AG04450 (cell line): Measurements from ENCODE around the gene FPGS. TPM values are rescaled to one million over a fixed set of nuclear protein-coding genes. Genes with fewer than 3 reads are reported as not detected.

Source experiments
- CTCF ChIA-PET: fragments of 300-600, 350-600 bp; formaldehyde crosslinking; extraction: SDS; loops from one replicate; lab custom pipeline; 2022; ENCODE audit warnings: antibody characterized with exemption, inconsistent platforms; lab: Charles Lee
- POLR2A ChIA-PET: fragments of 350-600 bp; formaldehyde crosslinking; extraction: SDS; loops from one replicate; lab custom pipeline; 2021; ENCODE audit warnings: antibody characterized with exemption, inconsistent platforms; lab: Yijun Ruan, JAX
- DNase-seq: peaks from one replicate; pipeline ENCODE4 v3.0.0-alpha.2; 2011; ENCODE audit warnings: low read depth, low spot score
- H3K27ac ChIP-seq: one replicate; pipeline ENCODE4 v1.5.1; 2012; ENCODE audit warnings: low read depth, low read length, control low read depth
- H3K27me3 ChIP-seq: one replicate; pipeline ENCODE4 v1.6.0; 2012; ENCODE audit warnings: low read length; ENCODE audit not compliant: control insufficient read depth, insufficient read depth
- H3K4me3 ChIP-seq: 2 replicates; pipeline ENCODE4 v1.5.1; 2011; ENCODE audit warnings: mild to moderate bottlenecking, low read depth, low read length, control low read depth
- H3K9me3 ChIP-seq: 2 replicates; pipeline ENCODE4 v1.5.1; 2012; ENCODE audit warnings: low read length; ENCODE audit not compliant: control insufficient read depth, insufficient read depth
- polyA plus RNA-seq: library from polyadenylated mRNA; depleted of rRNA; stranded (reverse); fragments of >200 nt; gene quantifications from 2 replicates; pipeline ENCODE4 v1.2.3, GENCODE V29; 2011
- TF ChIP-seq, protein P1 (sequence below): IDR thresholded peaks from 2 replicates; pipeline ENCODE4 v1.5.1; 2011; ENCODE audit warnings: low read depth, low read length, control low read depth, inconsistent platforms

Gene FPGS
- polyA plus RNA-seq, 1 experiment, result 24.8 TPM

DNA sequence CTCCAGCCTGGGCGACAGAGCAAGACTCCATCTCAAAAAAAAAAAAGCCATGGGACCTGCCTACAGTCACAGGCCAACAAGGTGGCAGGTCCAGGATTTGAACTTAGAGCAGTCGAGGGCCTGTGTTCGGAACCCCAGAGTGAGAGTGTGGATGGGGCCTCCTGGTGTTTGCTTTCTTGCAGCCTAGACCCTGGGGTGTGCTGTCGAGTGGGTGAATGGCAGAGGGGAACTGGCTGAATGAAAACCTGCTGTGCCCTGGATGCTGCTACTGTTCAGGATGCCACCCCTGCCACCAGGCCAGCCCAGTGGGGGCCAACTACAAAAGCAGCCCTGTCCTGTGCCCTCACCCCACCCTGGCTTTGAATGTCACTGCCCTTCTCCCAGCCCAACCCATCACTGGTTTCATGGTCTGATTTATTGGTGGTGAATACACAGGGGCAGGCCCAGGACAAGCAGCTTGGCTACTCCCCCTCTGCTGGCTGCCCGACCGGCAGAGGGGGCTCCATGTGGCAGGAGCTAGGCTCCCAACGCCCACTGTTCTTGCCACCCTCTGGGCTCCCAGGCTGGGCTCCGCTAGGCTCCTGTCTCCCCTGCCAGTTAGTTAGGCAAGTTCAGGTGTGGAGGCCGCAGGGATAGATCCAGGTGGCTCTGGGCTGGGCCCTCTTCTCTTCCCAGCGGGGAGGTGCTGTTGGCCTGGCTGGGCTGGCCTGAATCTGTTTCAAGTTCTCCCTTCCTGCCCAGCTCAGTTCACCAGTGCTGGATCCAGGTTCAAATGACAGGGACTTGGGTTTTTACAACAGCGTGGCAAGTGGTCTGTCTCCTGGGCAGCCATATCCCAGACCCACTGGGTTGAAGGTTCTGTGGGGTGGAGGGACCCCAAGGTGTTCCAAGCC is 12.2 kb downstream of the FPGS start:
- no peaks in the 10 kb centered on the region; the same call in 1 of the 2 replicates for H3K9me3 ChIP-seq
- POLR2A ChIA-PET, result interaction anchor here (0.8 kb wide), 1 partner anchor 32 kb away, joined by 3 read pairs; no protein-coding TSS in a partner anchor
- CTCF ChIA-PET, result no interaction called here
- H3K4me3 ChIP-seq, result no peak overlapping the region
- TF ChIP-seq, protein P1, sequence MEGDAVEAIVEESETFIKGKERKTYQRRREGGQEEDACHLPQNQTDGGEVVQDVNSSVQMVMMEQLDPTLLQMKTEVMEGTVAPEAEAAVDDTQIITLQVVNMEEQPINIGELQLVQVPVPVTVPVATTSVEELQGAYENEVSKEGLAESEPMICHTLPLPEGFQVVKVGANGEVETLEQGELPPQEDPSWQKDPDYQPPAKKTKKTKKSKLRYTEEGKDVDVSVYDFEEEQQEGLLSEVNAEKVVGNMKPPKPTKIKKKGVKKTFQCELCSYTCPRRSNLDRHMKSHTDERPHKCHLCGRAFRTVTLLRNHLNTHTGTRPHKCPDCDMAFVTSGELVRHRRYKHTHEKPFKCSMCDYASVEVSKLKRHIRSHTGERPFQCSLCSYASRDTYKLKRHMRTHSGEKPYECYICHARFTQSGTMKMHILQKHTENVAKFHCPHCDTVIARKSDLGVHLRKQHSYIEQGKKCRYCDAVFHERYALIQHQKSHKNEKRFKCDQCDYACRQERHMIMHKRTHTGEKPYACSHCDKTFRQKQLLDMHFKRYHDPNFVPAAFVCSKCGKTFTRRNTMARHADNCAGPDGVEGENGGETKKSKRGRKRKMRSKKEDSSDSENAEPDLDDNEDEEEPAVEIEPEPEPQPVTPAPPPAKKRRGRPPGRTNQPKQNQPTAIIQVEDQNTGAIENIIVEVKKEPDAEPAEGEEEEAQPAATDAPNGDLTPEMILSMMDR, result no peak
- DNase-seq, result no peak
- H3K27me3 ChIP-seq, result no peaks in the 10 kb centered on the region
- no peak overlapping the region for H3K27ac ChIP-seq

DNA sequence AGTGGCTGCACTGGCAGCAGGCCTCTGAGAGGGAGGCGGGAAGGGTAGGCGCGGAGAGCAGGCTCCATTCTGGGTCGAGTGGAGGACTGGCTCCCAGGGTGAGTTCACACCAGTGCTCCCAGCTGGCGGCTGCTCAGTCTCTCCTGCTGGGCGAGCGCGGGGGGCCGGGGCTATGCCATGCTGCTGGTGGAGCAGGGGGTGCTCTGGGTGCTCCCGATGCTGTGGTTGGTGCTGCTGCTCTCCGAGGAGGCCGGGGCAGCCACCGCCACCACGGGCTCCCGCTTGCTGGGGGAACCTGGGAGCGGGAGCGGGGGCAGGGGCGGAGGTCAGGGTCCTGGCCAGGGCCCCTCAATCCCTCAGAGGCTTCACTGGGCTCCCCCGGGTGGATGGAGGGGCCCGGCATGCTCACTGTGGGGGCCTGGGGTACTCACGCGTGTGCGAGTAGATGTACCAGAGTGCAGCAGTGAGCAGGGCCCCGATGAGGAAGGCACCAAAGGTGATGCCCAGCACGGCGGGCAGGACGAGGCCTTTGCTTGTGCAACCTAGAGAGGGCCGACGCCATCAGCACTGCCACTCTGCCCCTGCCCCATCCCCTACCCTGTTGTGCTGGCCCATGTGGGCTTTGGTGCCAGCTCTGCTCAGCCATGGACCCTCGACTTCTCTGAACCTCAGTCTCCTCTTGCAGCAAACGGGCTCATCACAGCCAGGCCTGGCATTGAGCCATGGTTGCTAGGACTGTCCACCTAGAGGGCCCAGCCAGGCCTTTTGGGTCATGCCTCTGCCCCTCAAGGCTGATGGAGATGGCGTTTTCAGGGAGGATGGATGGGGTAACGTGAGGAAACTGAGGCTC is 13.1 kb downstream of the FPGS start:
- ChIA-PET POLR2A (interaction anchor here (0.8 kb wide), 1 partner anchor 31 kb away, joined by 3 read pairs; no protein-coding TSS in a partner anchor), CTCF (no interaction called here)
- no peak for DNase-seq
- TF ChIP-seq, protein P1, result no peak
- Histone ChIP-seq H3K4me3 (no peak overlapping the region), H3K27ac (no peak overlapping the region), H3K27me3 (no peaks in the 10 kb centered on the region), H3K9me3 (no peaks in the 10 kb centered on the region; the same call in 1 of the 2 replicates)

DNA sequence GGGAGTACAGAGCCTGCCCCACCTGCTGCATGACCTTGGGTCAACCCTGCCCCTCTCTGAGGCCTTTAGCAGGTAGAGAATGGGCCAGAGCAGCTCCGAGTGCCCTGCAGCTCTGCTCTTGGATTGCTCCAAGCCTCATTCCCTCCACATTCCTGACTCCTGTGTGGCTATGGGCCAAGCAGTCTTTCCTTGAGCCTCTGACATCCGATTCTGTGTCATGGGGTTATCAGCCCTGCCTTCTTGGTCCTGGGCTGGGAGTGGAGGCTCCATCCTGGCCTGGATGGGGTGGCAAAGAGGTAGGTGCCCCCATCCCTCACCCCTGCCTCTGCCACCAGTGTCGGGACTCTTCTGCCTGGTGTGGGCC is 13.7 kb downstream of the FPGS start:
- no peak for DNase-seq
- TF ChIP-seq, protein P1, result no peak
- H3K27ac ChIP-seq, result no peak overlapping the region
- POLR2A ChIA-PET, result no interaction called here
- H3K9me3 ChIP-seq, result no peaks in the 10 kb centered on the region; the same call in 1 of the 2 replicates
- CTCF ChIA-PET, result no interaction called here
- no peak overlapping the region for H3K4me3 ChIP-seq
- no peaks in the 10 kb centered on the region for H3K27me3 ChIP-seq

DNA sequence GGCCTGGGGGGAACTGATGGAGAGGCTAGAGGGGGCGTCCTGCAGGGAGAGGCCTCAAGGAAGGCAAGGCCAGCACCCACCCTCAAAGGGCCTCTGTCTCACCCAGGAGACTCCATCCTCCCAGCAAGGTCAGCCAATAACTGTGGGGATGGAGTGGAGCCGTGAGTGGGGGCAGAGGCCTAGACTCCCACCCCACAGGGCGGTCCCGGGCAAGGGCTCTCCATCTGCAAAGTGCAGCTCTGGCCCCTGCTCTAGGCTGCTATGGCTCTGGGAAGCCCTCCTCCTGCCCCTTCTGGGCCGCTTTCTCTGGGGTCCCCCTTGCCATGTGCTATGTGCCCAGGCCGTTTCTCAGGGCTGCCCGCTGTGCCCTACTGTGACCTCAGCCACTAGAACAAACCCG is 14.0 kb downstream of the FPGS start:
- no peaks in the 10 kb centered on the region for H3K27me3 ChIP-seq
- TF ChIP-seq, protein P1, result no peak
- no peaks in the 10 kb centered on the region; the same call in 1 of the 2 replicates for H3K9me3 ChIP-seq
- H3K27ac ChIP-seq, result no peak overlapping the region
- ChIA-PET POLR2A (interaction anchor here (1.1 kb wide), 1 partner anchor 15 kb away, joined by 3 read pairs; the partner anchor contains the start of gene FPGS), CTCF (interaction anchor here (0.9 kb wide), 1 partner anchor 105 kb away, joined by 3 read pairs; no protein-coding TSS in a partner anchor)
- no peak for DNase-seq
- H3K4me3 ChIP-seq, result no peak overlapping the region
